ENCODE data around the gene ALDOA.

Gene ALDOA

GRCh38 chr16:30041841-30042240 is 23.7 kb upstream of the ALDOA start:
- peak; percentile 72 for DNase-seq (ENCODE audit: low read depth)

- no peak for DNase-seq (ENCODE audit: low read depth)
These were observed 19.4 kb upstream of the ALDOA start for GRCh38 chr16:30046178-30046577.

DNA sequence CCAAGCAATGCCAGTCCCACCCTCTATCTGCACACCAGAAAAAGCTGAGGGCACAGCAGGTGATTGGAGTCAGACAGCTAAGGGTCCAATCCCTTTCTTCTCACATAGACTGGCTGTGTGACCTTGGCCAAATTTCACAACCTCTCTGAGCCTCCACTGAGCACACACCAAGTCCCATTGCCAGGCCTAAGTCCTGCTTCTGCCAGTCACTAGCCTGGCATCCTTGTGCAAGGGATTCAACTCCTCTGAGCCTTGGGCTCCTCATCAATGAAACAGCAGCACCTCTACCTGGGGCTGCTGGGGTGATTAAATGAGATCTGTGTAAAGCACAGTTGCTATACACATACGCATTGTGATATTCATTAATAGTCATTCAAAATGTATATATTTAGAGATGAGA is 19.0 kb upstream of the ALDOA start:
- no peak for DNase-seq (ENCODE audit: low read depth)

DNA sequence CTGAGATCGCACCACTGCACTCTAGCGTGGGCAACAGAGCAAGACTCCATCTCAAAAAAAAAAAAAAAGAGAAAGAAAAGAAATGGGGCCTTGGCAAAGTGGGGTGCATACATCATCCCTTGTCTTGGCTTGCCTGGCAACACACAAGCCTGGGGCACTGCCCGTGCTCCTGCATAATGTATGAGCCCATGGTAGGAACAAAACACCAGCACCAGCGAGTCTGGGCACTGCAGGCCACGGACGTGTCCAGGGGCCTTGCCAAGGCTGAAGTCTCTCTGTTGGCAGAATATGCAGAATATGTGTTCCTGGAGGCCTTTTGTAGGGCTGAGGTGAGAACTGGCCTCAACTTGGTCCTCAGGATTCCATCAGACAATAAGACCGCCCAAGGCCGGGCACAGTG is 15.7 kb upstream of the ALDOA start:
- no peak for DNase-seq (ENCODE audit: low read depth)

GRCh38 chr16:30051518-30051917 is 14.0 kb upstream of the ALDOA start:
- DNase-seq (ENCODE audit: low read depth), result peak; percentile 89

DNA sequence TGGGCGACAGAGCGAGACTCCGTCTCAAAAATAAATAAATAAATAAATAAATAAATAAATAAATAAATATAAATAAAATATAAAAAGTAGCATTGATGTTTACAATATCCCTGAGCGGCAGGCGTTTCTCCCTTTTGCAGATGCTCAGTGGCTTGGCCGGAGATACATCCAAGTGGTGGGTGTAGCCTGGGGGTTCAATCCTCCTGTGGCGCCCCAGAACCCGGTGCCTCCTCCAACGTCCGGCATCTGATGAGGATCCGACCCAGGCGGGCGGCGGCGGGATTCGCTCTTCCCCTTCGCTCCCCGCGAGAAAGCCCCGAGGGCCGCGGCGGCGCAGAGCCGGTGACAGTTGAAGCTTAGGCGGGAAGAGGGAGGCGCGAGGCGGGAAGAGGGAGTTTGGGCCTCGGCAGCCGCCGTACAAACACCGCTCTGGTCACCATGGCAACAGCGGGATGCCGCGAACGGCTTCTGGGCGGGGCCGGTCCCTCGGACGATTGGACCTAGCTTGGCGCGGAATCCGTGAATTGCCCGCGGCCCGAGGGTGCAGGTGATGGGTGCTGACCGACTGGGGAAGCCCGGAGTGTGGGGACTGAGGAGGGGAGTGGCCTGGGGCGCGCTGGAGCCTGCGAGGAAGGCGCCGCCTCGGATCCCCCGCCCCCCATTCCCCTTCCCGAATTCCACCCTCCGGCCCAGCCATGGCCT is 12.7 kb upstream of the ALDOA start:
- DNase-seq (ENCODE audit: low read depth), result peak; percentile 97

GRCh38 chr16:30053376-30054015 is 12.1 kb upstream of the ALDOA start:
- DNase-seq (ENCODE audit: low read depth), result peak; percentile 81

DNA sequence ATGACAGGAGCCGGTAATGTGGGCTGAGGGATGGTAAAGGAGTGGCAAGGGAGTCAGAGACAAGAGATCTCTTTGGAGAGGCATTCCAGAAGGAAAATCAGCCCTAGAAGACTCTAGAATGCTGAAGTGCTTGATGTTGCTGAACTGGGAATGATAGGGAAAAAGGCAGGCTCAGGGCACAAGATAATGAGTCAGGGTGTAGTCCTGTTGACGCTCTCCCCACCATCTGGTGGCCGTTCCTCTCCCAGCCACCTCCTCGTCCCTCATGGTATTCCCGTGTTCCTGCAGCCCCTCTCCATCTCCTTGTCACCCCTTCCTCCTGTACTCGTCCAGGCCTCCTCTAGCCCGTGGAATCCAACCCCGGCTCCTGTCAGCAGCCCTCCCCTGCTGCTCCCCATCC is 11.1 kb upstream of the ALDOA start:
- DNase-seq (ENCODE audit: low read depth), result peak; percentile 60

- peak; percentile 53 for DNase-seq (ENCODE audit: low read depth)
These were observed 10.5 kb upstream of the ALDOA start for GRCh38 chr16:30054959-30055553.

DNA sequence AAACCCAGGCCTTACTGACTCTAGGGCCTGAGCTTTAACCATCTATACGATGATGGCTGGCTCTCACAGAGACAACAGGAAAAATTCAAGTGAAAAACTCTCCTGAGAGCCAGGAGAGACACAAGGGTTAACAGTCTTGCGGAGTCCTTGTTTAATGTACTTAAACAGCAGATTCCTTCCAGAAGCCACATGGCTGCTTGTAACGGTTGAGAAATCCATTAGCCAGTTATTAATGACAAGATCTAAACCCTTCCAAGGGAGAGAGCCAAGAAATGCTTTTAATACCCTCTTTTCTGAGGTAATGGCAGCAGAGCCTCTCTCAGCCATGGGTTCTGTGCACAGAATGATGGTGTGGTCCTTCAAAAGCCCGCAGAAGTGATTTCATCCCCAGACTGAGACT is 5.2 kb upstream of the ALDOA start:
- DNase-seq (ENCODE audit: low read depth), result no peak

DNA sequence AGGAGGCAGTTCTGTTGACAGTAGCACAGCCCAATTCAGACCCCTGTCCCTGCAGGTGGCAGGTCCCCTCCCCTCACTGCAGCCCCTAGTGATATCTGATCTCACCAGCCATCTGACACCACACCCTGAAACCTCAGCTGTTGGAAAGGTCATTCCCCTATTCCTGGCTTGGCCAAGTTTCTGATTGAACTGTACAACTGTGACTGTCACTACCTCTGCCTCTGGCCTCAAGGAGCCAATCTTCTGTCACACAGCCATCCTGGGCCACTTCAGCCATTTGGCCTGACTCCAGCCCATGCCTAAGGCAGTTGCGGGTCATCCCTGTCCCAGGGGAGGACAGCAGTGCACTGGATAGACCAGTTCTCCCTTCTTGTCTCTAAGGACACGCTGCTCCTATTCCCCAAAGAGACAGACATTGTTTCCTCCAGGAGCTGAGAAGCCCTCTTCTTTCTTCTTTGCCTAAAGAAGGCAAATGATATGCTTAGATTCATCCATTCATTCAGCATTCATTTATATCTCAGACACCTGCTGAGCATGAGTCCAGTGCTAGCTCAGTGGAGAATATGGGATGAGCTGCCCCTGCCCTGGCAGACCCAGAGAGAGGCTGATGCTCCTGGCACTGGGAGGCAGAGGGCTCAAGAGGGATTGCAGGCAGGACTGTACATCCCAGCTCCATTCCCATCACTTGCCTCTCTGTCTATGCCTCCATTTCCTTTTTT is 4.6 kb upstream of the ALDOA start:
- no peak for DNase-seq (ENCODE audit: low read depth)

DNA sequence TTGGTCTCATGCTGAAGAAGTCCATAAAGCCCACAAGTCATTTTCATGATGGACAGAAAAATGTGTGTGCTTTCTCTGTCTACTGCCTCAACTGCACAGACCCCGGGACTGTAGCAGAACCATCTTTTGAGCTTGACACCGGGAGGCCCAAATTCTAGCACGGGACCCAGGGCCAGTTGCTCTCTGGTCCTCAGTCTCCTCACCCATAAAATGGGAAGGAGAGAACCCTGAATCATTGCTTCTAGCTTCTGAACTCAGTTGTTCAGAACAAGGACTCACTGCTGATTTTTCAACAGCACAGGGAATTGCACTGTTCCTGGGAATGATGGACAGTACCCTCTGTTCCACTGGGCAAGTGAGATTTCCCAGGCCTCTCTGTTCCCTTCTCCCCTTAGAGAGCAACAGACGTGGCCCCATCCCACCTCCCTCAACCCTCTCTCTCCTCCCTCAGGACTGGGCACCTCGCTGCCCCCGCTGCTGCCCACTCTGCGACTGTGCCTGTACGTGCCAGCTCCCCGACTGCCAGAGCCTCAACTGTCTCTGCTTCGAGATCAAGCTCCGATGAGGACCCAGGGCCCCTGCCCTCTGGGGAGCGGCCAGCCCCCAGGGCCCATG is 2.2 kb upstream of the ALDOA start:
- DNase-seq (ENCODE audit: low read depth), result no peak

GRCh38 chr16:30063893-30064728 is 1.4 kb upstream of the ALDOA start:
- DNase-seq (ENCODE audit: low read depth), result no peak

DNA sequence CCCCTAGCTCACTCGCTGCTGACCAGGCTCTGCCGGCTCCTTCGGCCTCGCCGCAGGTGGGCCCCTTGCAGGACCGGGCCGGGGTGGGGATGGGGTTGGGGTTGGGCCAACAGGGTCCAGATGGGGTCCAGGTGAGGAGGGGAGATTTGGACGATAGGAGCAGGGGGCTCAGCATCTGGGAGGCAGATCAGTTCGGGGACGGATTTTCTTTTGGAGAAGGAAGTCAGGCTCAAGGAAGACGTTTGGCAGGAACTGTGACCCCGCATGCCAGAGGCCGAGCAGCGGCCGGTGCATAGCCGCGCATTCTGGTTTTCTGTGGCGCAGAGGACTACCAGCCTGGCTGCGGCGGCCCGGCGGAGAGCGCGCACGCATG is 845 bp upstream of the ALDOA start:
- peak; percentile 31 for DNase-seq (ENCODE audit: low read depth)

DNA sequence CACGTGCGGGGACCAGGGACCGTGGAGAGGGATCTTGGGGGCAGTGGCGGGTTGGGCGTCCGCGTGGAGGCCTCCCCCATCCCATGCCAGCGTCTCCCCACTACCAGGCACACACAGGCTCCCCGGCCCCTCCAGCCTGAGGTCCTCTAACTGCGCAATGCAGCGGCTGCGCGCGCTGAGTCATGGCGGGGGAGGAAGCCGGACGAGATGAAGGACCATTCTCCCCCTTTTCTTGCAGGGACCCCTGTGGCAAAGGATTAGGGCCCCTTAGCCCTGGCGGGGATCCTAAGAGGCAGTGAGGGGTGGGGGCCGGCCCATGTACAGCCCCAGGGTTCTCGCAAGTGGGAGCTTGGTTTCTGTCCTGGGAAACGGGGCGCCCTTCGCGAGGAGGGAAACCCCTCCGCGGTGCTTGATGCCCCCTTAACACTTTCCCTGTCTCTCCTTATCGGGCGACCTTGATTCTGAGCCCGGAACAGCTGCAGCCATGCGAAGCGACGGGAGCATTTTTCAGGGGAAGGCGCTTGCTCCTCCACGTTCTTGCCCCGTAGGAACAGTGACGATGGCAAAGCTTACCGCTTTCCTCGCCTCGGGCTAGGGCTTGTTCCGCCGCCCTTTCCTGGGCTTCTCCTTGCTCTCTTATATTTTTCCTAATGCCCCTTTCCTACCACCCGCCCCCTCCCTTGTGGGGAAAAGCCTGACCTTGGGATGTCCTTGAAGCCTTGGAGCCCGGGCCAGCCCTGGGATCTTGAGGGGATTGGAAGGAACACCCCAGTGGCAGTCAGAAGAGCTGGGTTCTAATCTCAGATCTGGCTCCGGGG is 592 bp downstream of the ALDOA start:
- DNase-seq (ENCODE audit: low read depth), result peak; percentile 78

DNA sequence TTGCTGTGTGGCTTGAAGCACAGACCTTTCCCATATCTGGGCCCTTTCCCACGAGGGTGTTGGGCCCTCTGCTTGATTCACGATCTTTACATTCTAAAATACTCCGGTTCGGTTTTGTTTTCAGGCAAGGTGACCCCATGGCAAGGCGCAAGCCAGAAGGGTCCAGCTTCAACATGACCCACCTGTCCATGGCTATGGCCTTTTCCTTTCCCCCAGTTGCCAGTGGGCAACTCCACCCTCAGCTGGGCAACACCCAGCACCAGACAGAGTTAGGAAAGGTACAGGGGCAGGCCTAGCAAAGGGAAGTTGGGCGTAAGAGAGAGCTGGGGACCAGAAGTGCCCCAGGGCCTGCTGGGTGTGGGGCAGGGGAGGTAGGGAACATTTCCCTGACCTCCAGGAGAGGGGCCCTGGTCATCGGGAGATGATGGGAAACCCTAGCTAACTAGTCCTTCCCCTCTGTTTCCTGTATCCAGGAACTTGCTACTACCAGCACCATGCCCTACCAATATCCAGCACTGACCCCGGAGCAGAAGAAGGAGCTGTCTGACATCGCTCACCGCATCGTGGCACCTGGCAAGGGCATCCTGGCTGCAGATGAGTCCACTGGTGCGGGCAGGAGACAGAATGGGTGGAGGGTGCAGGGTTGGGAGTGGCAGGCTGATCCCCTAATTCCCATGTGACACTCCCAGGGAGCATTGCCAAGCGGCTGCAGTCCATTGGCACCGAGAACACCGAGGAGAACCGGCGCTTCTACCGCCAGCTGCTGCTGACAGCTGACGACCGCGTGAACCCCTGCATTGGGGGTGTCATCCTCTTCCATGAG is 1.4 kb downstream of the ALDOA start:
- no peak for DNase-seq (ENCODE audit: low read depth)

GRCh38 chr16:30067584-30067916 is 2.0 kb downstream of the ALDOA start:
- DNase-seq (ENCODE audit: low read depth), result no peak

GRCh38 chr16:30068333-30068732 is 2.8 kb downstream of the ALDOA start:
- DNase-seq (ENCODE audit: low read depth), result no peak

DNA sequence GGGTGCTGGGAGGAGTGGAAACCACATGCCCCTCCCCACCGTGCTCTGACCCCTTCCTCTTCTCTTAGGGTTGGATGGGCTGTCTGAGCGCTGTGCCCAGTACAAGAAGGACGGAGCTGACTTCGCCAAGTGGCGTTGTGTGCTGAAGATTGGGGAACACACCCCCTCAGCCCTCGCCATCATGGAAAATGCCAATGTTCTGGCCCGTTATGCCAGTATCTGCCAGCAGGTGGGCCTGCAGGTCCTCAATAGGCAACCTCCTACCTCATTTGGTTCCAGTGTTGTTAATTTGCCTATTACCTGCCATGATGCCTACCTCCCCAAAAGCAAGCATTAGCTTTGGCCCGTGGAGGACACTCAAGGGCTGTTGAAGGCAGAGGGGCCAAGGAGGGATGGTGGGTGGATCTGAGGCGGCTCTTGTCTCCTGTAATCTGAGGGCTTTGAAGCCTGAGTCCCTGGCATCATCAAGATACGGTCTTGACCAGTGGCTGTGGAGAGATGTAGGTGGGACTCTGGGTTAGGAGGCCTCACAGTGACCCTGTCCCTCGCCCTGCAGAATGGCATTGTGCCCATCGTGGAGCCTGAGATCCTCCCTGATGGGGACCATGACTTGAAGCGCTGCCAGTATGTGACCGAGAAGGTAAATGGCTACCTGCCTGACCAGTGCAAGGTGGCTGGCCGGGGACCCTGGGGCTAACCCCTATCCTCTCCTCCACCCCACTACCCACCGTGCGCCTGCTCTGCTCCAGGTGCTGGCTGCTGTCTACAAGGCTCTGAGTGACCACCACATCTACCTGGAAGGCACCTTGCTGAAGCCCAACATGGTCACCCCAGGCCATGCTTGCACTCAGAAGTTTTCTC is 3.4 kb downstream of the ALDOA start:
- DNase-seq (ENCODE audit: low read depth), result peak; percentile 64

Data from ELR (cell line).